Measurements from ENCODE around the gene LRSAM1.

DNA sequence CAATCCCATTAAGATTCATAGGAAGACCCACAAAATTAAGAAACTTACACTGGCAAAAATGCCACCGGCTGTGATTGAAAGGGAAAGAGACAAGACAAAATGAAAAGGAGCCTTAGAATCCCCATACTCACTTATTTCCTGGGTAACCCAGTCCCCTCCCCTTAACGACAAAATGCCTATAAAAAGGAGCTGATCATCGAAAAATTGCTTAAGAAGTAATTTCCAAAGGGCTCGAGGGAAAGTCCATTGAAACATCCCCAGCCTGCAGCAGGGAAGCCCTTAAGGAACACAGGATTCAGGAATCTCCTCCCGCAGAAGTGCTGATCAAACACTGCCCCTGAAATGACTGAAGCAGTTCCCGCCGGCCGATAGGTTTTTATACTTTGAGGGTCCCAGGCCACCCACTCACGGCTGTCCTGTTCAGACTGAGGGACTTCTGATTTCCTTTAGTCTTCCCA is 27.8 kb upstream of the LRSAM1 start:
- TF ChIP-seq, protein P1, sequence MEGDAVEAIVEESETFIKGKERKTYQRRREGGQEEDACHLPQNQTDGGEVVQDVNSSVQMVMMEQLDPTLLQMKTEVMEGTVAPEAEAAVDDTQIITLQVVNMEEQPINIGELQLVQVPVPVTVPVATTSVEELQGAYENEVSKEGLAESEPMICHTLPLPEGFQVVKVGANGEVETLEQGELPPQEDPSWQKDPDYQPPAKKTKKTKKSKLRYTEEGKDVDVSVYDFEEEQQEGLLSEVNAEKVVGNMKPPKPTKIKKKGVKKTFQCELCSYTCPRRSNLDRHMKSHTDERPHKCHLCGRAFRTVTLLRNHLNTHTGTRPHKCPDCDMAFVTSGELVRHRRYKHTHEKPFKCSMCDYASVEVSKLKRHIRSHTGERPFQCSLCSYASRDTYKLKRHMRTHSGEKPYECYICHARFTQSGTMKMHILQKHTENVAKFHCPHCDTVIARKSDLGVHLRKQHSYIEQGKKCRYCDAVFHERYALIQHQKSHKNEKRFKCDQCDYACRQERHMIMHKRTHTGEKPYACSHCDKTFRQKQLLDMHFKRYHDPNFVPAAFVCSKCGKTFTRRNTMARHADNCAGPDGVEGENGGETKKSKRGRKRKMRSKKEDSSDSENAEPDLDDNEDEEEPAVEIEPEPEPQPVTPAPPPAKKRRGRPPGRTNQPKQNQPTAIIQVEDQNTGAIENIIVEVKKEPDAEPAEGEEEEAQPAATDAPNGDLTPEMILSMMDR (IDR thresholded peaks at IDR 0.05; ENCODE audit: low read length): no peak
- TF ChIP-seq EZH2 (optimal IDR thresholded peaks at IDR 0.05; ENCODE audit: low read depth, low read length) (no peak), EZH2phosphoT487 (IDR thresholded peaks at IDR 0.05; ENCODE audit: low read length) (no peak)

Data from MM.1S (cell line).